Left lobe of liver (tissue), 2 donors: ENCODE results near the gene ACP7. TPM values are rescaled to one million over a fixed set of nuclear protein-coding genes. Genes with fewer than 3 reads are reported as not detected.
"Not testable (repeated sequence)": the region's sequence is repeated elsewhere in the genome, so short reads cannot be mapped to it uniquely, and the experiment has no call there.

Experiments used
- ATAC-seq: fragments of 200-7000 bp; cut with Tn5 transposase; one replicate; pipeline ENCODE4 v1.9.1; 2020; ENCODE audit warnings: mild to moderate bottlenecking, moderate library complexity
- DNase-seq: peaks from one replicate; pipeline ENCODE4 v3.0.0-alpha.2; 2020; ENCODE audit warnings: low spot score
- total RNA-seq: library from RNA; stranded (reverse); gene quantifications from one replicate; pipeline ENCODE4 v1.2.1, GENCODE V29; 2021
- donor health status: DM: no; HTN: no; CAD: no; lungs with moderate emphysema.
- donor health status: DM: no; HTN: yes; CAD: no.

The ACP7 gene
- total RNA-seq, 1 donor from 2014 or later = not detected

GRCh38 chr19:39103151-39103550 lies 19.0 kb downstream of the ACP7 start:
- DNase-seq = no peak
- ATAC-seq = no peak

DNA sequence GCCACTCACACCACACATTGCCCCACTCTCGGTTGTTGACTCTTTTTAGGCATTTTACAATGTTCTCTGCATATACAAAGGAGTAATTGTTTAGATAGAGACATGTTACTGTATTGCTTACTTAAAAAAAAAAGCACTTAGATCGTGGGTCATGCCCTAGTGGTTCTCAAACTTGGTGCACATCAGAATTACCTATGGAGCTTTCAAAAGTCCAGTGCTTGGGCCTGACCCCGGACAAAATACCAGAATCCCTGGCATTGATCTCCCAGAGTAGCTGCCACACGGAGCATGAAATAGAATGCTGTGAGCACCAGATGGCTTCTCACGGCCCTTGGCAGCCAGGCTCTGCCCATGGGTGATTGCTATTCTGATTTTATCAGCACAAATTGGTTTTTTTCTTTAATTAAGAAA lies 20.0 kb downstream of the ACP7 start:
- DNase-seq (no peak), ATAC-seq (no peak)

DNA sequence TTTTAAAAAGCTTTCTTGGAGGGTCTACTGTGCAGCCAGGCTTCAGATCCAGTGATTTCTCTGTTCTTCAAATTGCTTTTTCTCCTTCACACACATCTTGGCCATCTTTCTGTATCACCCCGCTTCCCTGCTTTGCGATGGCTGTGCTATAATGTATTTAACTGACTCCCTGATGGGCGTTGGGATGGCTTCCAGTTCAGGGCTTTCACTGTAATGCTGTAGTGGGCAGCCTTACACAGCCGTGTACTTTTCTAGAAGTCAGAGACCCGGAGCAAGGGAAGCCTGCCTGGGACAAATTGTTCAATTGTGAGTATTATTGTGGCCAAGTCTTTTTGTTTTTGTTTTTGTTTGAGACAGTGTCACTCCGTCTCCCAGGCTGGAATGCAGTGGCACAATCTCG lies 22.0 kb downstream of the ACP7 start:
- no peak for DNase-seq
- ATAC-seq = no peak

GRCh38 chr19:39109641-39110040 lies 25.5 kb downstream of the ACP7 start:
- ATAC-seq (no peak), DNase-seq (no peak)

- ATAC-seq = peak; percentile 70
- DNase-seq = peak; percentile 70
These were observed 26.2 kb downstream of the ACP7 start for GRCh38 chr19:39110263-39110967.

- peak; percentile 4 for ATAC-seq
- no peak for DNase-seq
These were observed 27.5 kb downstream of the ACP7 start for GRCh38 chr19:39111593-39112199.

DNA sequence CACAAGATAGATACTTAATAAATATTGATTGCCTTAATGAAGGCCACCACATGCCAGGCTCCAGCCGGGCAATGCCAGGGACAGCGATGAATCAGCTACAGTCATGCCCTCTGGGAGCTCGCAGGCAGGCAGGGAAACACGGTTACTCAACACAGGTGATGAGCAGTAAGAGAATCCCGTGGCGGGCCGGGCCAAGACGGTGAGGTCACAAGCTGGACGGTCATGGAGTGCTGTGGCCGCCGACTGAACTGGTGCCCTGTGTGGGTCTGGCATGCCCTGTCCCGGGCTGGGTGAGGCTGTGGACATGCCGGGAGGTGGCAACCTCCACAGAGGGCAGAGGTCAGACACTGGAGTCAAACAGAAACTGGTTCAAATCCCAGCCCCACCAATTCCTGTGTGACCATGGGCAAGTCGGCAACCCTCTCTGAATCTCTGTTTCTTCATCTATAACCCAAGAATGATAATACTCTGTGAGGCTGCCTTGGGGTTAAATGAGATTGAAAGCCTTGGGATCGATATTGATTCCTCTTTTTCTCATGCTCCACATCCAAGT lies 28.2 kb downstream of the ACP7 start:
- DNase-seq (peak; percentile 96), ATAC-seq (peak; percentile 92)

DNA sequence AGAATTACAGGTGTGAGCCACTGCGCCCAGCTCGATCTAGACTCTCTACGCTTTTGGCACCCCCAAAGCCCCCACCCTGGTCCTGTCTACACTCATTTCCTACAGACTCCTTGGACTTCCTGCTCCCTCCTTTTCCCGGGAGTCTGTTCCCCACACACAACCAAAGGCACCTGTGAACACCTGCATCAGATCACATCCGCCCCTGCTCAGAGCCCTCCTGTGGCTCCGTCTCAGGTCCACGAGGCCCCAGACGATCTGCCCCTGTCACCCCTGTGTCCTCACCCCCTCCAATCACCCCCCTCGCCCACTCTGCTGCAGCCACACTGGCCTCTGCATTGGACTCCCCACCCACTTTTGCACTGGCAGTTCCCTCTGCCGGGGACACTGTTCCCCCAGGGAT lies 29.0 kb downstream of the ACP7 start:
- ATAC-seq (no peak), DNase-seq (no peak)

DNA sequence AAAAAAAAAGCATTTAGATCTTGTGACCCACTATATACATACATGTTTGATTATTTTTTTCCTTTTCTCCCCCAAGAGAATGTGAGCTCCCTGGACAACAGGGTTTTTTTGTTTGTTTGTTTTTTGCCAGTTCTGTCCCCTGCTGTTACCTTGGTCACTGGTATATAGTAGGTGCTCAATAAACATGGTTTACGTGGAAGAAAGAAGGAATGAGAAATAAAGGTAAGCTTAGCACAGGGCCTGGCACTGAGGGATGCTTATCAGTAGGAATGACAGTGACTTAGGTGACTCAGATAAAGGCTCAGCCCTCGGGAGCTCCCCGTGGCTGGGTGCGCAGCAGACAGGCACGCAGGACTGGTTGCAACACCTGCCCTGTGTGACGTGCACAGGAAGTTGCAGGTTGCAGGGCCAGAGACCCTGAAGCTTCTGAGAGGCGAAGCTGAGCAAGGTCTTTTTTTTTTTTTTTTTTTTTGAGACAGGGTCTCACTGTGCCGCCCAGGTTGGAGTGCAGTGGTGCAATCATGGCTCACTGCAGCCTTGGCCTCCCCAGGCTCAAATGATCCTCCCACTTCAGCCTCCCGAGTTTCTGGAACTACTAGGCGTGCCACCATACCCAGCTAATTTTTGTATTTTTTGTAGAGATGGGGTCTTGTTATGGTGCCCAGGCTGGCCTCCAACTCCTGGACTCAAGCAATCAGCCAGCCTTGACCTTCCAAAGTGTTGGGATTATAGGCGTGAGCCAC lies 31.1 kb downstream of the ACP7 start:
- DNase-seq (no peak), ATAC-seq (no peak)

- not testable (repeated sequence) for ATAC-seq
These were observed 32.9 kb downstream of the ACP7 start for GRCh38 chr19:39117023-39117422.

GRCh38 chr19:39119830-39120229 lies 35.7 kb downstream of the ACP7 start:
- no peak for DNase-seq
- ATAC-seq = no peak

More at GRCh38 chr19:39117023-39117422, 32.9 kb downstream of the ACP7 start:
- DNase-seq = not testable (repeated sequence)

DNA sequence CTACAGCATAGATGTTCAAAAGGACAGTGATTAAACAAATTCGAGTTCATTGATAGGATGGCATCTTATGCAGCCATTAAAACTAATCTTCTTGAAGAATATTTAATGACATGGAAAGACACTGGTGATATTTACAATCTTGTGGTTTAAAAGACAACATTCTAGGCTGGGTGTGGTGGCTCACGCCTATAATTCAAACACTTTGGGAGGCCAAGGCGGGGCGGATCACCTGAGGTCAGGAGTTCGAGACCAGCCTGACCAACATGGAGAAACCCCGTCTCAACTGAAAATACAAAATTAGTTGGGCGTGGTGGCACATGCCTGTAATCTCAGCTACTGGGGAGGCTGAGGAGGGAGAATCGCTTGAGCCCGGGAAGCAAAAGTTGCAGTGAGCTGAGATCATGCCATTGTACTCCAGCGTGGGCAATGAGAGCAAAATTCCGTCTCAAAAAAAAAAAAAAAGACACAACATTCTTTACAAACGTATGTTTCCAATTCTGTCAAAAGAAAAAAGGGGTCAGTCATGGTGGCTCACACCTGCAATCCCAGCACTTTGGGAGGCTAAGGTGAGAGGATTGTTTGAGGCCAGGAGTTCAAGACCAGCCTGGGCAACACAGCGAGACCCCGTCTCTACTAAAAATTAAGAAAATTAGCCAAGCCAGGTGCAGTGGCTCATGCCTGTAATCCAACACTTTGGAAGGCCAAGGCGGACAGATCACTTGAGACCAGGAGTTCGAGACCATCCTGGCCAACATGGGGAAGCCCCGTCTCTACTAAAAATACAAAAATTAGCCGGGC lies 39.0 kb downstream of the ACP7 start:
- ATAC-seq = no peak
- DNase-seq = no peak

DNA sequence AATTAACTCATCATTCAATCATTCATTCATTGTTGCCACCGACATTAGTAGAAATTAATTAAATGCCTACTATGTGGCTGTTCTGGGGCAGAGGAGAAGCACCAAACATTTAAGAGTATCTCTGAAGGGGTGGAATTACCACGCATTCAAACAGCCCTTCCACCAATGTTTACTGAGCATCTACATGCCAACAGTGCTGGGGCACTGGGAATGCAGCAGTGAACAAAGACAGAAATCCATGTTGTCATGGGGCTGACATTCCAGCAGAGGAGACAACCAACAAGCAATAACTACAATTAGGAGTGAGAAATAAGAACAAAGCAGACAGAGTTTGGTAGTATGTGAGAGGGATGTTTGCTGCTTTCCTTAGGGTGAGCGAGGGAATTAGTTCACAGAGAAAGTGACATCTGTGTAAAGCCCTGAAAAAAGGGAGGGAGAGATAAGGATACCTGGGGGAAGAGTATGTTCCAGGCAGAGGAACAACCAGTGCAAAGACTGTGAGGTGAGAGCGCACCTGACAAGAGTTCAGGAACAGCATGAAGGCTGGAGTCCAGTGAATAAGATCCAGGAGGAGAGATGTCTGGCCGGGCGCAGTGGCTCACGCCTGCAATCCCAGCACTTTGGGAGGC lies 40.1 kb downstream of the ACP7 start:
- DNase-seq (no peak), ATAC-seq (no peak)

- DNase-seq (no peak), ATAC-seq (no peak)
These were observed 41.0 kb downstream of the ACP7 start for GRCh38 chr19:39125199-39125553.

DNA sequence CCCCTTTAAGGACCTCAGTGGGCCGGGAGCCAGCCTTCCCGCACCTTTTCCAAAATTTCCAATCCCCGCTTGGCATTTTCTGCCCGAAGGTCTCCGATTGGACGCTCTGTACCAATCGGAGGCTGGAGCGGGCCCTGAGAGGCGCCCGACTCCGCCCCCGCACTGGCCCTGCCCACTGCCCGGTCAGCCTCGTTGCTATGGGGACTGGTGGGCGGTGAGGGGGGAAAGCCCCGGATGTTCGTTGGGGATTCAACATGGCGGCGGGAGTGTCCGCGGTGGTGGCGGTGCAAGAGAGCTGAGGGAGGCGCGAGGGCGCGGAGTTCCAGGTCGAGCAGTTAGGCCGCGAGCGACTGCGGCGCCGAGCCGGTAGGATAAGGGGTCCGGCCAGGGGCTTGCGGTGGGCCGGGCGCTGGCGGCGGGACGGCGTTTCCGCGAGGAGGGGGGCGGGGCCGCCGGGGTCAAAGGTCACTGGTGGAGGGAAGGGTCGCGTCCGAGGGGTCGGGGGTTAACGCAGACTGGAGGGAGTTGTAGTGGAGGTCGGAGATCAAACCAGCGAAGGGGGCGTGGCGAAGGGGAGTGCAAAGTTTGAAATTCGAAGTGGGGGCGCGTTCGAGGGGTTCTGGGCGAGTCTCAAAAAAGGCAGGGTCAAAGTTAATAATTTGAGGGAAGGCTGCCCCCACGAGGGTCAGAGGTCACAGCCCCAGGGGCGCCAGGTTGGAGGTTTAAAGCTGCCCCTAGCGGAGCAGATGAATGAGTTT lies 41.6 kb downstream of the ACP7 start, which contains the start of gene PAK4:
Gene PAK4, plus strand, starts transcription at position 233 of the 758 bp plus-strand sequence. CDS start 43,768 bp downstream, outside the sequence.
- ATAC-seq (peak; percentile 86), DNase-seq (peak; percentile 98)

- DNase-seq (peak; percentile 89), ATAC-seq (peak; percentile 64)
These were observed 42.4 kb downstream of the ACP7 start for GRCh38 chr19:39126312-39127187.

DNA sequence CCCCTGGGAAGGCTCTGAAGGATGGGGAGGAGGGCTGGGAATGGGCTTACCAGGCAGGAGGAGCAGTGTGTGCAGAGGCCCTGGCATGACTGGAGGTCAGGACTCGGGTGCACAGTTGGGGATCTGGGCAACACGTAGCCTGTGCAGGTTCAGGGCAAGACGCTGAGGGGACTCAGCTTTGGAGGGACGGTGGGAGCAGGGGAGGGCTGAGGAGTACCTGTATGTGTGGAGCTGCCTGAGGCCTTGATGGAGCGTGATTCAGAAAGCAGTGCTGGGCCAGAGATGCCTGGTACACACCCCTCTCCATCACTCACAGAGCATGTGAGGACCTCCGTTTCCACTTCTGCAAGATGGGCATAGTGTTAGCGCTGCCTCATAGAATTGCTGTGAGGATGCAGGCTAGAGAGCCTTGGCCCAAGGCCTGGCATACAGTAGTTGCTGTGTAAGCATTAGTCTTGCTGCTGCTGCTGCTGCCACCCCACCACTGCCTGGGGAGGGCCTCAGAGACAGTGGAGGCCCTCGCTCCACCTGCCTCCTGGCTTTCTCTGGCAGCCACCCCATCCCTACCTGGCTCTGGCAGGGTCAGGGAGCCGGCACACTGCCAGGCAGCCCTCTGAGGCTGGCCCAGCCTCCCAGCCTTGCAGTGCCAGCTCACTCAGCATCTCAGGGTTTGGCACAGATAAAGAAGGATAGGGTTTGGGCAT lies 43.8 kb downstream of the ACP7 start:
- ATAC-seq (peak; percentile 54), DNase-seq (peak; percentile 82)

DNA sequence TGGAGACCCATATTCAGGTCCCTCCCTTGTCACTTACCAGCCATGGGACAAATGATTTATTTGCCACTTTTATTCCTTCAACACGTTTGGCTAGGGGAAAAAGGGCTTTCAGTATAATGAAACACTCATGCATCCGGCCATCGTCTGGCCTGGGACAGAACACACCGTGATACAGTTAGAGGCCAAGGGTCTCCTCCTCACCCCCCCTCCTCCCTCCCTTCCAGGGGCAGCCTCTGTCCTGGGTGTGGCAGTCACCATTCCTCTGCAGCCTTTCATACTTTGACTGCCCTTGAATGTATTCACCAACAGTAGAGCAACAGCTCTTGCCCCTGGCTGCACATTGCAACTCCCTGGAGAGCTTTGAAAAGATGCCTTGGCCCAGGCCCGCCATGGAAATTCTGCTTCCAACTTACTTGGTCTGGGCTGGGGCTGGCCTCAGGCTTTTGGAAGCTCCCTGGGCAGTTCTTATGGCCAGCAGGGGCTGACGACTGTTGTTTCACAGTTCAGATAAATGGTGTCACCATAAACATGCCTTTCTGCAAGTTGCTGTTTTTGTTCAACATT lies 44.4 kb downstream of the ACP7 start:
- ATAC-seq = no peak
- DNase-seq = no peak
